DOHH2 (cell line): Measurements from ENCODE around the gene BATF.

Experiments
- H3F3A ChIP-seq: fragments of 200-600 bp; sonication (generic), shearing (Covaris generic); 2 replicates; pipeline ENCODE4 v1.6.0; 2016; ENCODE audit warnings: antibody characterized with exemption, mild to moderate bottlenecking; ENCODE audit not compliant: control insufficient read depth, insufficient read depth
- H3K27ac ChIP-seq: fragments of 200-600 bp; sonication (generic); 2 replicates; pipeline ENCODE4 v1.5.1; 2014; ENCODE audit warnings: low read depth, mild to moderate bottlenecking, low read length, moderate library complexity
- H3K27me3 ChIP-seq: fragments of 200-600 bp; sonication (generic); 2 replicates; pipeline ENCODE4 v1.6.1; 2014; ENCODE audit warnings: mild to moderate bottlenecking, low read length, mixed read lengths; ENCODE audit not compliant: control insufficient read depth
- H3K36me3 ChIP-seq: fragments of 200-600 bp; sonication (generic); 2 replicates; pipeline ENCODE4 v1.6.1; 2014; ENCODE audit warnings: mild to moderate bottlenecking, low read length, moderate library complexity, mixed read lengths; ENCODE audit not compliant: control insufficient read depth
- H3K4me1 ChIP-seq: fragments of 200-600 bp; sonication (generic); 2 replicates; pipeline ENCODE4 v1.6.1; 2014; ENCODE audit warnings: mild to moderate bottlenecking, low read length, mixed read lengths; ENCODE audit not compliant: control insufficient read depth
- H3K4me2 ChIP-seq: fragments of 200-600 bp; sonication (generic); 2 replicates; pipeline ENCODE4 v1.6.0; 2014; ENCODE audit warnings: mild to moderate bottlenecking, low read length, moderate library complexity
- H3K4me3 ChIP-seq: fragments of 200-600 bp; sonication (generic); 2 replicates; pipeline ENCODE4 v1.5.1; 2014; ENCODE audit warnings: mild to moderate bottlenecking, low read length, mixed read lengths
- H3K79me2 ChIP-seq: fragments of 200-600 bp; sonication (generic); 2 replicates; pipeline ENCODE4 v1.6.1; 2014; ENCODE audit warnings: mild to moderate bottlenecking, low read length, mixed read lengths; ENCODE audit not compliant: control insufficient read depth
- H3K9me2 ChIP-seq: fragments of 200-600 bp; sonication (generic); replicated peaks from 2 replicates; pipeline ENCODE4 v1.6.1; 2014; ENCODE audit warnings: mild to moderate bottlenecking, low read length, mixed read lengths; ENCODE audit not compliant: control insufficient read depth
- H3K9me3 ChIP-seq: fragments of 200-600 bp; sonication (generic); 2 replicates; pipeline ENCODE4 v1.6.1; 2014; ENCODE audit warnings: antibody characterized with exemption, low read length, mixed read lengths; ENCODE audit not compliant: control insufficient read depth, insufficient read depth
- H4K20me1 ChIP-seq: fragments of 200-600 bp; sonication (generic); 2 replicates; pipeline ENCODE4 v1.6.0; 2014; ENCODE audit warnings: low read depth, mild to moderate bottlenecking, antibody characterized with exemption, low read length, moderate library complexity; ENCODE audit not compliant: control insufficient read depth, insufficient read depth
- CTCF ChIP-seq: fragments of 200-600 bp; sonication (generic); IDR thresholded peaks from one replicate; pipeline ENCODE4 v1.5.1; 2014; ENCODE audit warnings: antibody characterized with exemption, mild to moderate bottlenecking, low read depth, low read length; ENCODE audit not compliant: poor library complexity, severe bottlenecking
- EZH2phosphoT487 ChIP-seq: fragments of 200-600 bp; sonication (generic); IDR thresholded peaks from 2 replicates; pipeline ENCODE4 v1.6.1; 2017; ENCODE audit warnings: borderline replicate concordance, mild to moderate bottlenecking, antibody characterized with exemption, low read length, moderate library complexity, mixed read lengths

Gene BATF

GRCh38 chr14:75562089-75562488 lies 39.8 kb downstream of the BATF start:
- H3K27me3 ChIP-seq: peaks cover 28% of the 10 kb centered on the region
- no peak overlapping the region for H3K4me2 ChIP-seq
- H3K36me3 ChIP-seq: no peaks in the 10 kb centered on the region
- no peak overlapping the region for H3K27ac ChIP-seq
- H4K20me1 ChIP-seq: no peaks in the 10 kb centered on the region
- TF ChIP-seq EZH2phosphoT487: no peak
- TF ChIP-seq CTCF: no peak
- no peaks in the 10 kb centered on the region for H3K79me2 ChIP-seq
- no peak overlapping the region for H3K4me3 ChIP-seq
- H3K4me1 ChIP-seq: no peaks in the 10 kb centered on the region; the same call in 1 of the 2 replicates
- H3K9me3 ChIP-seq: no peaks in the 10 kb centered on the region
- H3F3A ChIP-seq: no peaks in the 10 kb centered on the region
- H3K9me2 ChIP-seq: no peaks in the 10 kb centered on the region

GRCh38 chr14:75562489-75562888 lies 40.2 kb downstream of the BATF start:
- H3K79me2 ChIP-seq: no peaks in the 10 kb centered on the region
- H3K4me1 ChIP-seq: no peaks in the 10 kb centered on the region; the same call in 1 of the 2 replicates
- H4K20me1 ChIP-seq: no peaks in the 10 kb centered on the region
- no peak overlapping the region for H3K27ac ChIP-seq
- H3K4me2 ChIP-seq: no peak overlapping the region
- H3K4me3 ChIP-seq: no peak overlapping the region
- H3K36me3 ChIP-seq: no peaks in the 10 kb centered on the region
- no peaks in the 10 kb centered on the region for H3K9me3 ChIP-seq
- no peaks in the 10 kb centered on the region for H3K9me2 ChIP-seq
- TF ChIP-seq CTCF: no peak
- no peak for TF ChIP-seq EZH2phosphoT487
- H3F3A ChIP-seq: no peaks in the 10 kb centered on the region
- peaks cover 28% of the 10 kb centered on the region for H3K27me3 ChIP-seq

- TF ChIP-seq EZH2phosphoT487 (no peak), CTCF (no peak)
- H3K36me3 ChIP-seq: no peaks in the 10 kb centered on the region
- H3K27me3 ChIP-seq: peaks cover 28% of the 10 kb centered on the region
- H3K9me2 ChIP-seq: no peaks in the 10 kb centered on the region
- no peaks in the 10 kb centered on the region for H4K20me1 ChIP-seq
- H3K79me2 ChIP-seq: no peaks in the 10 kb centered on the region
- no peaks in the 10 kb centered on the region; the same call in 1 of the 2 replicates for H3K4me1 ChIP-seq
- H3K27ac ChIP-seq: no peak overlapping the region
- no peaks in the 10 kb centered on the region for H3K9me3 ChIP-seq
- H3F3A ChIP-seq: no peaks in the 10 kb centered on the region
- no peak overlapping the region for H3K4me2 ChIP-seq
- H3K4me3 ChIP-seq: no peak overlapping the region
Measured at GRCh38 chr14:75563931-75564330, 41.7 kb downstream of the BATF start.
